Loucy (cell line): ENCODE measurements around the gene C9orf50.

Experiments used
- H2AFZ ChIP-seq: fragments of 200-600 bp; sonication (generic); 2 replicates; pipeline ENCODE4 v1.6.0; 2016; ENCODE audit warnings: antibody characterized with exemption, mild to moderate bottlenecking, low read length, moderate library complexity
- H3F3A ChIP-seq: fragments of 200-600 bp; 2 replicates; pipeline ENCODE4 v1.6.0; 2016; ENCODE audit warnings: antibody characterized with exemption, low read depth, mild to moderate bottlenecking
- H3K27me3 ChIP-seq: fragments of 200-600 bp; sonication (generic); 2 replicates; pipeline ENCODE4 v1.6.1; 2014; ENCODE audit warnings: low read length, mild to moderate bottlenecking; ENCODE audit not compliant: insufficient read depth, poor library complexity, severe bottlenecking
- H3K36me3 ChIP-seq: fragments of 200-600 bp; sonication (generic); 2 replicates; pipeline ENCODE4 v1.6.1; 2016; ENCODE audit warnings: low read length; ENCODE audit not compliant: insufficient read depth
- H3K4me1 ChIP-seq: fragments of 200-600 bp; sonication (generic); 2 replicates; pipeline ENCODE4 v1.5.1; 2014; ENCODE audit warnings: low read length, mild to moderate bottlenecking; ENCODE audit not compliant: insufficient read depth, poor library complexity, severe bottlenecking
- H3K4me2 ChIP-seq: fragments of 200-600 bp; sonication (generic); 2 replicates; pipeline ENCODE4 v1.6.0; 2014; ENCODE audit warnings: antibody characterized with exemption, low read length, low read depth, mild to moderate bottlenecking; ENCODE audit not compliant: poor library complexity, severe bottlenecking
- H3K4me3 ChIP-seq: fragments of 200-600 bp; sonication (generic); 2 replicates; pipeline ENCODE4 v1.5.1; 2014; ENCODE audit warnings: low read length, mild to moderate bottlenecking, mixed read lengths; ENCODE audit not compliant: poor library complexity, severe bottlenecking
- H3K79me2 ChIP-seq: fragments of 200-600 bp; sonication (generic); 2 replicates; pipeline ENCODE4 v1.6.1; 2014; ENCODE audit warnings: low read length; ENCODE audit not compliant: insufficient read depth
- H3K9ac ChIP-seq: fragments of 200-600 bp; sonication (generic); 2 replicates; pipeline ENCODE4 v1.6.0; 2014; ENCODE audit warnings: mild to moderate bottlenecking, low read depth, low read length, moderate library complexity; ENCODE audit not compliant: poor library complexity, severe bottlenecking
- H3K9me2 ChIP-seq: fragments of 200-600 bp; sonication (generic); replicated peaks from 2 replicates; pipeline ENCODE4 v1.6.1; 2016; ENCODE audit warnings: low read depth, low read length, mixed read lengths
- H3K9me3 ChIP-seq: fragments of 200-600 bp; sonication (generic); 2 replicates; pipeline ENCODE4 v1.6.1; 2014; ENCODE audit warnings: mild to moderate bottlenecking, antibody characterized with exemption, low read length, low read depth; ENCODE audit not compliant: insufficient read depth
- H4K20me1 ChIP-seq: fragments of 200-600 bp; sonication (generic); 2 replicates; pipeline ENCODE4 v1.6.0; 2014; ENCODE audit warnings: antibody characterized with exemption, low read length, mild to moderate bottlenecking; ENCODE audit not compliant: insufficient read depth, poor library complexity, severe bottlenecking
- CTCF ChIP-seq: fragments of 200-600 bp; sonication (generic); conservative IDR thresholded peaks from 2 replicates; pipeline ENCODE4 v1.5.1; 2014; ENCODE audit warnings: mild to moderate bottlenecking, antibody characterized with exemption, low read length
- EZH2phosphoT487 ChIP-seq: fragments of 200-600 bp; IDR thresholded peaks from 2 replicates; pipeline ENCODE4 v1.6.1; 2018; ENCODE audit warnings: antibody characterized with exemption, mild to moderate bottlenecking, moderate library complexity, borderline replicate concordance

Gene C9orf50

GRCh38 chr9:129667850-129668249, 46.9 kb upstream of the C9orf50 start:
- Histone ChIP-seq H3K4me1 (no peaks in the 10 kb centered on the region), H2AFZ (no peak overlapping the region), H3K9ac (no peak overlapping the region), H3K36me3 (no peaks in the 10 kb centered on the region), H3K79me2 (no peaks in the 10 kb centered on the region), H3K9me3 (no peaks in the 10 kb centered on the region), H3K27me3 (no peaks in the 10 kb centered on the region), H3K4me2 (no peak overlapping the region), H4K20me1 (no peaks in the 10 kb centered on the region), H3F3A (no peaks in the 10 kb centered on the region), H3K4me3 (no peak overlapping the region), H3K9me2 (no peaks in the 10 kb centered on the region)
- TF ChIP-seq EZH2phosphoT487 (no peak), CTCF (no peak)

GRCh38 chr9:129667378-129667777, 46.5 kb upstream of the C9orf50 start:
- H3F3A ChIP-seq = no peaks in the 10 kb centered on the region
- H2AFZ ChIP-seq = no peak overlapping the region
- no peaks in the 10 kb centered on the region for H3K79me2 ChIP-seq
- H3K9me3 ChIP-seq = no peaks in the 10 kb centered on the region
- no peak overlapping the region for H3K4me2 ChIP-seq
- H3K9ac ChIP-seq = no peak overlapping the region
- TF ChIP-seq CTCF (no peak), EZH2phosphoT487 (no peak)
- H3K4me1 ChIP-seq = no peaks in the 10 kb centered on the region
- no peaks in the 10 kb centered on the region for H3K9me2 ChIP-seq
- no peak overlapping the region for H3K4me3 ChIP-seq
- no peaks in the 10 kb centered on the region for H3K27me3 ChIP-seq
- no peaks in the 10 kb centered on the region for H3K36me3 ChIP-seq
- no peaks in the 10 kb centered on the region for H4K20me1 ChIP-seq

GRCh38 chr9:129666575-129666974, 45.7 kb upstream of the C9orf50 start:
- Histone ChIP-seq H3K36me3 (no peaks in the 10 kb centered on the region), H3K4me1 (no peaks in the 10 kb centered on the region), H3K27me3 (no peaks in the 10 kb centered on the region), H3K79me2 (no peaks in the 10 kb centered on the region), H3K4me2 (no peak overlapping the region), H3K9me2 (no peaks in the 10 kb centered on the region), H4K20me1 (no peaks in the 10 kb centered on the region), H3K9me3 (no peaks in the 10 kb centered on the region), H3K4me3 (no peak overlapping the region), H2AFZ (no peak overlapping the region), H3K9ac (no peak overlapping the region), H3F3A (no peaks in the 10 kb centered on the region)
- no peak for TF ChIP-seq CTCF
- TF ChIP-seq EZH2phosphoT487 = no peak
